NB4 (cell line): ENCODE data around the gene KRT222.

Source experiments
- CTCF ChIP-seq: IDR thresholded peaks from one replicate; pipeline ENCODE4 v1.5.1; 2012; ENCODE audit warnings: low read depth, low read length
- MAX ChIP-seq: IDR thresholded peaks from 2 replicates; pipeline ENCODE4 v1.6.1; 2011; ENCODE audit warnings: low read depth, low read length
- POLR2A ChIP-seq: IDR thresholded peaks from 2 replicates; pipeline ENCODE4 v1.6.1; 2011; ENCODE audit warnings: mild to moderate bottlenecking; ENCODE audit not compliant: insufficient read length; ENCODE audit errors: extremely low read depth

DNA sequence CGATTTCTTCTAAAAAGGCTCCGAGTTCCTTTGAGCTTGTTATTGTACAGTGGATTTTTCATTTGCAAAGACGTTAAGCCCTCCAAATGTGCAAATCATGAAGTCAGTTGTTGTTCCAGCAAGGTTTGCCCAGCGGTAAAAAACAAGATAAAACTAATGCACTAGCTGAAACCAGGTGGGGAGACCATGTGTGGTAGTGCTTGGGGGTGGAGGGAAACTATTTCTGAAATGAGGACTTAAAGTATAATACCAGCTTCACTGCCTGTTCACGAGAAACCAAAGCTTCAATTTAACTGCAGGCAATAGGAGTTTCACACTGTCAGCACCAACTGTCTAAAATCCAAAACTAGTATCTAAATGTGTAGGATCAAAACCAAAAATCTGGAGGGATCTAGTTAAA lies 39.7 kb downstream of the KRT222 start:
- TF ChIP-seq POLR2A (no peak), CTCF (no peak), MAX (no peak)
